ENCODE measurements around the gene PROX2. TPM values are rescaled to one million over a fixed set of nuclear protein-coding genes. Genes with fewer than 3 reads are reported as not detected.

Gene PROX2
- total and polyA plus RNA-seq, 11 donors, result not detected

- peak overlapping the region; percentile 69 to 99 (median 91) for H3K4me3 ChIP-seq
- 1 to 2% (median 1%) methylated on average over 17 to 49 of the region's 49 CpGs for WGBS, 4 donors
- DNase-seq (peak; percentile 35 to 73 (median 59)), ATAC-seq (peak in 3 of 4 donors; percentile 18 to 66 (median 60))
- no peaks in the 10 kb centered on the region for H3K9me3 ChIP-seq
- intact Hi-C loops (cut with DNase I), result no loop called here
- H3K4me1 ChIP-seq, result peaks cover 6 to 56% (median 47%) of the 10 kb centered on the region in 12 donors
- no peak for TF ChIP-seq CTCF (IDR thresholded peaks at IDR 0.05)
- H3K27ac ChIP-seq, result peak overlapping the region; percentile 78 to 99 (median 96)
- H3K27me3 ChIP-seq, result no peaks in the 10 kb centered on the region
- H3K36me3 ChIP-seq, result peaks cover 0 to 34% (median 9%) of the 10 kb centered on the region in 9 donors
These were observed 6.4 kb upstream of the PROX2 start for GRCh38 chr14:74882103-74882920.

- H3K36me3 ChIP-seq, result peaks cover 0 to 27% (median 3%) of the 10 kb centered on the region in 9 donors
- intact Hi-C loops (cut with DNase I), result no loop called here
- H3K27ac ChIP-seq, result peak within 1 kb of the TSS; percentile 78 to 99 (median 96)
- no peaks in the 10 kb centered on the region for H3K9me3 ChIP-seq
- TF ChIP-seq POLR2A (IDR thresholded peaks at IDR 0.05), result peak in 1 of 2 donors; percentile 83
- no peak for TF ChIP-seq CTCF (IDR thresholded peaks at IDR 0.05)
- peak within 1 kb of the TSS; percentile 69 to 99 (median 91) for H3K4me3 ChIP-seq
- H3K27me3 ChIP-seq, result no peaks in the 10 kb centered on the region
- 0 to 1% (median 0%) methylated on average over 38 to 53 of the region's 53 CpGs for WGBS, 4 donors
- ATAC-seq (peak; percentile 95 to 99 (median 98)), DNase-seq (peak; percentile 87 to 94 (median 91))
- H3K4me1 ChIP-seq, result peaks cover 6 to 51% (median 43%) of the 10 kb centered on the region in 12 donors
These were observed 5.6 kb upstream of the PROX2 start, which contains the start of gene DLST for GRCh38 chr14:74881431-74882102. DLST (plus strand) TSS chr14:74881916; CDS start chr14:74881954, 38 bp downstream.

GRCh38 chr14:74879427-74880182 is 3.7 kb upstream of the PROX2 start:
- peaks cover 0 to 9% (median 0%) of the 10 kb centered on the region in 9 donors for H3K36me3 ChIP-seq
- H3K4me3 ChIP-seq, result no peak overlapping the region
- H3K27me3 ChIP-seq, result no peaks in the 10 kb centered on the region
- no peaks in the 10 kb centered on the region for H3K9me3 ChIP-seq
- H3K27ac ChIP-seq, result no peak overlapping the region
- 74 to 80% (median 76%) methylated on average over 3 of the region's 3 CpGs for WGBS, 4 donors
- TF ChIP-seq POLR2A (IDR thresholded peaks at IDR 0.05) (no peak), CTCF (IDR thresholded peaks at IDR 0.05) (no peak)
- no peak for ATAC-seq
- intact Hi-C loops (cut with DNase I), result no loop called here
- no peak for DNase-seq
- H3K4me1 ChIP-seq, result peaks cover 6 to 42% (median 24%) of the 10 kb centered on the region in 12 donors

Data from heart left ventricle (tissue), 16 donors.